MM.1S (cell line): ENCODE results near the gene CMTM3.

Source experiments
- EZH2 ChIP-seq: fragments of 300-600 bp; sonication (generic); optimal IDR thresholded peaks from 2 replicates; pipeline ENCODE3; 2017; ENCODE audit warnings: low read depth, mild to moderate bottlenecking, antibody characterized with exemption, low read length, mixed read lengths
- EZH2phosphoT487 ChIP-seq: fragments of 300-600 bp; sonication (generic); IDR thresholded peaks from 2 replicates; pipeline ENCODE4 v1.6.1; 2018; ENCODE audit warnings: antibody characterized with exemption, low read length
- TF ChIP-seq, protein P1 (sequence below): fragments of 300-600 bp; sonication (generic); IDR thresholded peaks from 2 replicates; pipeline ENCODE4 v1.5.1; 2016; ENCODE audit warnings: antibody characterized with exemption, low read length, mixed read lengths

- TF ChIP-seq, protein P1, sequence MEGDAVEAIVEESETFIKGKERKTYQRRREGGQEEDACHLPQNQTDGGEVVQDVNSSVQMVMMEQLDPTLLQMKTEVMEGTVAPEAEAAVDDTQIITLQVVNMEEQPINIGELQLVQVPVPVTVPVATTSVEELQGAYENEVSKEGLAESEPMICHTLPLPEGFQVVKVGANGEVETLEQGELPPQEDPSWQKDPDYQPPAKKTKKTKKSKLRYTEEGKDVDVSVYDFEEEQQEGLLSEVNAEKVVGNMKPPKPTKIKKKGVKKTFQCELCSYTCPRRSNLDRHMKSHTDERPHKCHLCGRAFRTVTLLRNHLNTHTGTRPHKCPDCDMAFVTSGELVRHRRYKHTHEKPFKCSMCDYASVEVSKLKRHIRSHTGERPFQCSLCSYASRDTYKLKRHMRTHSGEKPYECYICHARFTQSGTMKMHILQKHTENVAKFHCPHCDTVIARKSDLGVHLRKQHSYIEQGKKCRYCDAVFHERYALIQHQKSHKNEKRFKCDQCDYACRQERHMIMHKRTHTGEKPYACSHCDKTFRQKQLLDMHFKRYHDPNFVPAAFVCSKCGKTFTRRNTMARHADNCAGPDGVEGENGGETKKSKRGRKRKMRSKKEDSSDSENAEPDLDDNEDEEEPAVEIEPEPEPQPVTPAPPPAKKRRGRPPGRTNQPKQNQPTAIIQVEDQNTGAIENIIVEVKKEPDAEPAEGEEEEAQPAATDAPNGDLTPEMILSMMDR: no peak
- TF ChIP-seq EZH2phosphoT487 (no peak), EZH2 (no peak)
These were observed 14.3 kb downstream of the CMTM3 start for GRCh38 chr16:66618588-66619375.
